Activated T-helper 9 cell treated with anti-CD3 and anti-CD28 coated beads, Interleukin-2, amount 50 U/mL, for 16 hours (primary cell): ENCODE data around the gene PARP15.
"Not testable (repeated sequence)": the region's sequence is repeated elsewhere in the genome, so short reads cannot be mapped to it uniquely, and the experiment has no call there.

Experiments used
- DNase-seq: peaks from one replicate; pipeline ENCODE4 v3.0.0-alpha.2; 2020; ENCODE audit warnings: low read depth

Gene PARP15

DNA sequence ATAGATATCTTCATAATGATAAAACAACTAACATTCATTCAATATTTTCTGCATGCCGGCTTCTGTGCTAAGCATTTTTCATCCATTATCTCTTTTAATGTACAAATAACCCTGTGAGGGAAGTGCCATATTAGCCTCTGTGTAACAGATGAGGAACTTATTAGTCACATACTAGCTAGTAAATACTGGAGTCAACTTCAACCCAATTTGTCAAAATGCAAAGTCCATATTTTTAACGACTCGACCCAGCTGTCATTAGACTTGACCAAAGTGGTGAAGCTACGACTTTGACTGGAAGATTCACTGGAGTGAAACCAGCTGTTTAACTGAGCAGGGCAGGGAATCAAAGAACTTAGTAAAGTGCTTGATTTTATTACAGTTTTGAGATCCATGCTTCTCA, 41.6 kb downstream of the PARP15 start:
- DNase-seq = no peak

DNA sequence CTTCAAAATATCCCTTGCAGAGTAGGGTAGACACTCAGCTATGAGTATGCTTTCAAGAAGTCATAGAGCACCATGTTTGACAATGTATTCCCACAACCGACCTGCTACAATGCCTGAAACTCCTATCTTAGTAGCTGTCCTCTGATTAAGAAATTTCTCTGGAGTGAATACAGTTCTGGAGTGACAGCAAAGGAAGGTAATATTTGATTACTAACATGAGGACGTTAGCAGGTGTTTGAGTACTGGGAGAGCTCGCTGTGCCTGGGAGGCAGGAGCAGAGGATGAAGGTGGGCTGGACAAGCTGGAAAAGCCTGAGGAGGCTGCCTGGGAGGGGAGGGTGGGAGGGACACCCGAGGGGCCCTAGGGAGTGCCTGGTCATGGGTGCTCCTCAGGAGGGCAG, 42.9 kb downstream of the PARP15 start:
- no peak for DNase-seq

DNA sequence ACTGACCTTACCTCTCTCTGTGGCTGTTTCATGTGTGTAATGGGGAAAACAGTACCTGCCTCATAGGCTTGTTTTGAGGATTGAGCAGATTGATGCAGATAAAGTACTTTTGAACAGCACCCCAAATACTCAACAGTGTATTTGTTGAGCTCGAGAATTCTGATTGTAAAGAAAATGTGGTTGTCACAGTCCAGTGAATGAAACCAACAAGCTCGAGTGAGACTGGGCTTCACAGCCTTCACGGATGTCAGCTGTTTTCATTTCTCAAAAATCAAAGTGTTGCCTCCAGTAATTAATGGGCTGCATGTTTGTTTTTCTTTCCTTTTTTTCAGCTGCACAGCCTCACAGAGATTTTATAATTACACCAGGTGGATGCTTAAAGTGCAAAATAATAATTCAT, 43.7 kb downstream of the PARP15 start:
- DNase-seq = no peak

DNA sequence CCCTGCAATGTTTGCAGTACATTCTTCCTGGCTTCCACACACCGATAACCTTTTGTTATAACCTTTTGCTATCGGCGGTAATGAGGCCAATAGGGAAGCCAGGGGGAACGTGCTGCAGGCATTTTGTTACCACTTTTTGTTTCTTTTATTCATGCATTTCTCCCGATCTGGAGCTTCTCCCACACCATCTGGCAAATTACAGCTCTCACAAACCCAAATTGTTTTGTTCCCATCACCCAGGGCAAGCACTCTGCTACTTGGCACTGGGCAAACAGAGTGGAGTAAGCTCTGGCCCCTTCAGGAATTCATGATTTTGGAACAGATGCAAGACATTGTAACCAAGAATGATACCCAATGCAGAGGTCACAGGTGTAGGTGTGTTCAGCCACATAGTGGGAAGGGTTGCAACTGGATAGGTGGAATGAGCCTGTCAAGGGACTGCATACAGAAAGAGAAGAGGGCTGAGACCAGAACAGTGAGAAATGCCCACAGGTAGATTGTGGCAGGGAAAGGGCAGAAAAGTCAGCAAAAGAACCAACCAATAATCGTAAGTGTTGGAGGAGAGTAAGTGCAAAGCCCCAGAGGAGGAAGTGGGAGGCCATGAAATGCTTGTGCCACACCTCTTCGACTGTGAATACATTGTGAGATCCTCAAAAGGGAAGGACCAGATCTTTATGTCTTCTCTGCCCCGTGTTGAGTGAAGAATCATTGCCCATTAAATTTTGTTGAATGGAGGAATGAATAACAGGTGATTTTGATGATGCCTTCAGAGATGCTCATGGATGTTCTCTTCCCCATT, 45.8 kb downstream of the PARP15 start:
- DNase-seq = no peak

DNA sequence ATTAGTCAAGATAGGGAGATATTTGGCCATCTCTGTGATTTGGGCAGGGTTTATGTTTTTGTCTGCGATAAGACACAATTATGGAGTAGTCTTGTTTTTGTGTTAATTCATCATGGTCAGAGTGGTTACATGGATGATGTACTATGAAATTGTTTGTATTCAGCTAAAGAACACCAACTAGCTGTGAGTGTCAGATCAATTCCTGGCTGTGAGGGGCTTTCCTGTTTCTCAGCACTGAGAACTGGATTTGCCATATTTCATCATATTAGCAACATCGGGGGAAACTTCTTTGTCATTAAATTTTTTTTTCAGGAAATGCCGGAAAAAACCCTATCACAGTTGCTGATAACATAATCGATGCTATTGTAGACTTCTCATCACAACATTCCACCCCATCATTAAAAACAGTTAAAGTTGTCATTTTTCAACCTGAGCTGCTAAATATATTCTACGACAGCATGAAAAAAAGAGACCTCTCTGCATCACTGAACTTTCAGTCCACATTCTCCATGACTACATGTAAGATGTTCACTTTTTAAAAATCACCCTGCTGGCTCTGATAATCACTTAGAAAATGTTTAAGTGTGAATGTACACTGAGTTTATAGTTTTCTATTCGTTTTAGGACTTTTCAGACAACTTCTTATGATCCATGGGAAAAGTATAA, 49.2 kb downstream of the PARP15 start:
- DNase-seq = no peak

DNA sequence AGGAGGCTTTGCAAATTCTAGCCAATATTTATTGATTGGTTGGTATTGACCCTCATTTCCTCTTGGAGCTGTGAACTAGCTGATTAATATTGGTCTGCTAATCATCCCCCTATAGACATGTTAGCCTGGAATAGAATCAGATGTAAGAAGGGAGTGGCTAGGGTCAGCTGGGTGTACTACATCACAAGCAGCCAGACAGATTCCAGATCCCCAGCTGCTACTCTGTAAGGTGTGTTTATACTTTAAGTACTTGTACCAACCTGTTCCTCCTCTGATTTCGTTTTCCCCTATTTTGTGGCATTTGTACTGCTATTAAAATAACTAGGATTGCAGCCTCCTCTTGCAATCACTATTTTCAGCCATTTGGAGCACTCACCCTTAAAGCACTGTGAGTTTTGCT, 49.9 kb downstream of the PARP15 start:
- no peak for DNase-seq

DNA sequence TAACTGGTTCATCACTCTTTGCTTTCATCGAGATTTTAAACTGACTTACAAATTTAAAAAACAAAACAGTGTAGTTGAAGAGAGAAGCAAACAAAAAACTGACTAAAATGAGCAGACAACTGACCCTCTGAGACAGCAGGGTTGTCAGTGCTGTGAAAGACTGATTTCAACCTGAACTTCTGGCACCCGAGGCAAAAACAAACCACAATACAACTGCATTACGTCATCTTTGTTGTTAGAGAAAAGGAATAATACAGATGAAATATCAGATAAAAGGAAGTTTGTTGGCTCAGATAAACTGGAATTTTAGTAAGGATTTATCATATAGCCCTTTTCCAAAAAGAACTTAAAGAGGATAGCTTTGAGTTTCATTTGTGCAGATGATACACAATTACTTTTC, 51.1 kb downstream of the PARP15 start:
- DNase-seq = no peak

DNA sequence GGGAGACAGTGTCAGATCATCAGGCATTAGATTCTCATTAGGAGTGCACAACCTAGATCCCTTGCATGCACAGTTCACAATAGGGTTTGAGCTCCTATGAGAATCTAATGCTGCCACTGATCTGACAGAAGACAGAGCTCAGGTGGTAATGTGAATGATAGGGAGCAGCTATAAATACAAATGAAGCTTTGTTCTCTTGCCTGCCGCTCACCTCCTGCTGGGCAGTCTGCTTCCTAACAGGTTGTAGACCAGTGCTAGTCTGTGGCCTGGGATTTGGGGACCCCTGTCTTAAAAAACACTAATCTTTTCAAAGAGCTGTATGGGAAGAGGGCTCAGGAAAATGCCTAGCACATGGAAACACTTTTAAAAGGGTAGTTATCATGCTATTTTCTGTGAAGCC, 52.3 kb downstream of the PARP15 start:
- DNase-seq = no peak

DNA sequence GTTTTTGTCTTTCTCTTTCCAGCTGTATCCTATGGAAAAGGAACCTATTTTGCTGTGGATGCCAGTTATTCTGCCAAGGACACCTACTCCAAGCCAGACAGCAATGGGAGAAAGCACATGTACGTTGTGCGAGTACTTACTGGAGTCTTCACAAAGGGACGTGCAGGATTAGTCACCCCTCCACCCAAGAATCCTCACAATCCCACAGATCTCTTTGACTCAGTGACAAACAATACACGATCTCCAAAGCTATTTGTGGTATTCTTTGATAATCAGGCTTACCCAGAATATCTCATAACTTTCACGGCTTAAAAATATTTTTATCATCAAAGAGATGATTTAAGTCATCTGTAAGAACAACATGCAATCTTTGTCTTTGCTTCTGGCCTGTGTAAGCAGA, 58.3 kb downstream of the PARP15 start:
- no peak for DNase-seq

DNA sequence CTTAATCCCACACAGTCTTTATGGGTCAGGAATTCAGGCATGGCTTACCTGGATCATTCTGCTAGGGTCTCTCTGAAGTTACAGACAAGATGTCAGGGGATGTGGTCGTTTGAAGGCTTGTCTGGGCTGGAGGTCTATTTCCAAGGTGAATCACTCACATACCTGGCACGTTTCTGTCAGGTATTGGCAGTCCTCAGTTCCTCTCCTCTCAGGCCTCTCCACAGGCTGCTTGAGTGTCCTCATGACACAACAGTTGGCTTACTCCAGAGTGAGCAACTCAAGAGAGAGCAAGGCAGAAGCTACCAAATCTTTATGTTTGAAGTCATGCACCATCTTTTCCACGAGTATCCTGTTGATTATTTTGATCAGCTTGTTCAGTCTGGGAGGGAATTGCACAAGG, 59.2 kb downstream of the PARP15 start:
- no peak for DNase-seq

DNA sequence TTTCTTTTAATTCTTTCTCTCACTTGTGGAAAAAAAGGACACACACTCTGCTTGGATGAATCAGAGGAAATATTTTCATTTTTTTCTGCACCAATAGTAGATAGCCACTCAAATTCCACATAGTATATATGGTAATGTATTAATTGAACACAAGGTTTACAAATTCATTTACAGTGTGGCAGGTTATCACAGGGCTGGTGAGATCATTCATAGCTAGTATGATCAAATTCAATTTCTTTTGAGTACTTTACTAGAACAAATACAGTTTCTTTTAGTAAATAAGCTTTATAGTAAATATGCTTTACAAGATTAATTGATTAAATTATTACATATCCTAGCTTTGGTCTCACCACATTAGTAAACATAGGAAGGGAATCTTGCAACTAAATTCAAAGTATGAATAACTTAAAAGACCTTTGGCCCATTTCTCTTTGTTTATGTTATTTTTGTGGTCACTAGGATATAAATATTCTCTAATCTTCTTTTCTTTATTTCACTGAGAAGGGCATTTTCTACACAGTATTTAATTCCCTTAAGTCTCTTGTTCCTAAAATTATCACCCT, 63.1 kb downstream of the PARP15 start:
- no peak for DNase-seq

DNA sequence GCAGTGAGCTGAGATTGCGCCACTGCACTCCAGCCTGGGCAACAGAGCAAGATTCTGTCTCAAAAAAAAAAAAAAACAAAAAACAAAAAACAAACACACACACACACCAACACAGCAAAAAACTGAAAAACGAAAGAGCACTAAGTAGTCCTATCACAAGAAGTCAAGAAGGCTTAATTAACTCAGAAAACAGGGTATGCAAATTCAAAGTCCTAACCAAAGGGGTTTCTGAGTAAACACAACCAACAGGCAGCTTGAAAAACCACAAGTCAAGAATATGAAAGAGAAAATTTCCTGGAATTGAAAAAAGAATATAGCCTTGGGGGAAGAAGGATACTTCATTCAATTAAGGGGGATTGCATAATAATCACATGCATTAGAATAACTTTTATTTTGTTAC, 65.5 kb downstream of the PARP15 start:
- no peak for DNase-seq

DNA sequence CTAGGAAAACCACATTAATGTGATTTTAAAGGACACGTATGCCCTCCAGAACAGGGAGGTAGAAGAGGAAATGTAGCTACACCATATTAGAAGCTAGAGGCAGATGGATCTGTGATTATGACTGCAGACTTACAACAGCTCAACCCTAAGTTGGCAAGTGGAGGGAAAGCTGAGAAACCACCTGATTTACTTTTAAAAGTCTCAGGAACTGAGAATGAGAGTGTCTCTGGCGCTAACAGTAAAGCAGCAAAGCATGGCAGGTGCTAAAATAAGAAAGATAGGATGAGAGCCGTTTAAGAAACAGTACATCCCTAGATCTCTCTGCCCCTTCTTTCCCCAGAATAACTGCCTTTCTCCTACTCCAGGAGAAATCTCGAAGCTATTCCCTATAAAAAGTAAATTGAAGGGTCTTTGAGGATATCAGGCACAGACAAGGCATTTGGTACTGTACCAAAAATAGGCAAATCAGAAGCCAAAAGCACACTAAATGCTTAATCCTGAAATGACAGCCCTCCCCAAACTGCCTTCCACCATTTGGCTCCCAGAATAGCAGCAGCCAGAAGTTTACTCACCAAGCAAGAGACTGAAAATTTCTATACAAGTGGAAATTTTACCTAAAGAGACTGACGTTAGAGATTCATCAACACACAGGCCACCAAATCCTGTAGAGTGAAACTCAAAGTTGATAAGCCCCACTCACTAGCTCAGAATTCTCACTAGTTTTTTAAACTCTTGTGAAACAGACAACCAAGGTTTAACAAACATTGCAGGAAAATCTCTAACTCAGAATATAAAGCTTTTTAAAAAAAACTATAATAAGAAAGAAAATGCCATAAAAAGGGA, 68.9 kb downstream of the PARP15 start:
- no peak for DNase-seq

DNA sequence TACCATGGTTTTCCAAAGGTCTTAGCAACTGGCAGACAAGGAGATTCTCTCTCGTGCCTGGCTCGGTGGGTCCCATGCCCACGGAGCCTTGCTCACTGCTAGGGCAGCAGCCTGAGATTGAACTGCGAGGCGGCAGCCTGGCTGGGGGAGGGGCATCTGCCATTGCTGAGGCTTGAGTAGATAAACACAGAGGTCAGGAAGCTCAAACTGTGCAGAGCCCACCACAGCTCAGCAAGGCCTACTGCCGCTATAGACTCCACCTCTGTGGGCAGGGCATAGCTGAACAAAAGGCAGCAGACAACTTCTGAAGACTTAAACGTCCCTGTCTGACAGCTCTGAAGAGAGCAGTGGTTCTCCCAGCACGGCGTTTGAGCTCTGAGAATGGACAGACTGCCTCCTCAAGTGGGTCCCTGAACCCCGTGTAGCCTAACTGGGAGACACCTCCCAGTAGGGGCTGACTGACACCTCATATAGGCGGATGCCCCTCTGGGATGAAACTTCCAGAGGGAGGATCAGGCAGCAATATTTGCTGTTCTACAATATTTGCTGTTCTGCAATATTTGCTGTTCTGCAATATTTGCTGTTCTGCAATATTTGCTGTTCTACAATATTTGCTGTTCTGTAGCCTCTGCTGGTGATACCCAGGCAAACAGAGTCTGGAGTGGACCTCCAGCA, 73.9 kb downstream of the PARP15 start:
- DNase-seq = not testable (repeated sequence)

DNA sequence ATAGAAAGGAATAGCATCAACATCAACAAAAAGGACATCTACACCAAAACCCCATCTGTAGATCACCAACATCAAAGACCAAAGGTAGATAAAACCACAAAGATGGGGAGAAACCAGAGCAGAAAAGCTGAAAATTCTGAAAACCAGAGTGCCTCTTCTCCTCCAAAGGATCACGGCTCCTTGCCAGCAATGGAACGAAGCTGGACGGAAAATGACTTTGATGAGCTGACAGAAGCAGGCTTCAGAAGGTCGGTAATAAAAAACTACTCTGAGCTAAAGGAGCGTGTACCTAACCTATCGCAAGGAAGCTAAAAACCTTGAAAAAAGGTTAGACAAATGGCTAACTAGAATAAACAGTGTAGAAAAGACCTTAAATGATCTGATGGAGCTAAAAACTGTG, 74.5 kb downstream of the PARP15 start:
- DNase-seq = not testable (repeated sequence)

DNA sequence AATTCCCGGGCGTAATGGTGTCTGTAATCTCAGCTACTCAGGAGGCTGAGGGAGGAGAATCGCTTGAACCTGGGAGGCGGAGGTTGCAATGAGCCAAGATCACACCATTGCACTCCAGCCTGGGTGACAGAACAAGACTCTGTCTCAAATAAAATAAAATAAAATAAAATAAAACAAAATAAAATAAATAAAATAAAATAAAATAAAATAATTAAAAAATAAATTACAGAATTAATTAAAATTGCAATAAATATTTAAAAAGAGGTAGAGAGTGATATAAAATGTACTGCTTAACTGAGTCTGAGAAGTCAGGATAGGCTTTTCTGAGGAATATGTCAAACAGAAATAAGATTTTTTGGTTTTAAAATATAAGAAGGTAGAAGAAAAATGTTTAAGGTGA, 80.9 kb downstream of the PARP15 start:
- DNase-seq = not testable (repeated sequence)

DNA sequence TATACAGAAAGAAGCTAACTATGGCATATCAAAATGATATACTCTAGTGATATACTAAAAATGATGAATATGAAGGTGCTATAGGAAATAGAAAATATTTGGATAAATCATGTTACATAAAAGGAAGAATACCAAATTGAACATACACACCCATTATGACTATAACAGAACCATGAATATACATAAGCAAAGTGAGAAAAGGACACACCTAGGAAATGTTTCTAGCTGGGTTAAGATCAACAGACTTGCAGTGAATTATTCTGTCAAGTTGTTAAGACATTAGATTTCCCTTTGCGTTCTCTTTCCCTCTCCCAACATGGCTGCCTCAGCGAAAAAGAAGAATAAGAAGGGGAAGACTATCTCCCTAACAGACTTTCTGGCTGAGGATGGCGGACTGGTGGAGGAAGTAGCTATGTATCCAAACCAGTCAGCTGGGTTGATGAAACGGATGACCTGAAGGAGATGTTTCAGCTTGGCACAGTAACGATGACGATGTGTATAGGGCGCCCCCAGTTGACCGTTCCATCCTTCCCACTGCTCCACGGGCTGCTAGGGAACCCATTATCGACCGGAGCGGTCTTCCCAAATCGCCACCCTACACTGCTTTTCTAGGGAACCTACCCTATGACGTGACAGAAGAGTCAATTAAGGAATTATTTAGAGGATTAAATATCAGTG, 83.0 kb downstream of the PARP15 start:
- no peak for DNase-seq

DNA sequence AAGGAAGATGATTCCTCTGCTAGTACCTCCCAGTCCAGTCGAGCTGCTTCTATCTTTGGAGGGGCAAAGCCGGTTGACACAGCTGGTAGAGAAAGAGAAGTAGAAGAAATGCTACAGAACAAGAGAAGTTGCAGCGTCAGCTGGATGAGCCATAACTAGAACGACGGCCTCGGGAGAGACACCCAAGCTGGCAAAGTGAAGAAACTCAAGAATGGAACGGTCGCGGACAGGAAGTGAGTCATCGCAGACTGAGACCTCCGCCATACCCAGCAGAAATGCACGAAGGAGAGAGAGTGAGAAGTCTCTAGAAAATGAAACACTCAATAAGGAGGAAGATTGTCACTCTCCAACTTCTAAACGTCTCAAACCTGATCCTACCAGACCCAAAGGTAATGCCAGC, 84.2 kb downstream of the PARP15 start:
- DNase-seq = no peak

DNA sequence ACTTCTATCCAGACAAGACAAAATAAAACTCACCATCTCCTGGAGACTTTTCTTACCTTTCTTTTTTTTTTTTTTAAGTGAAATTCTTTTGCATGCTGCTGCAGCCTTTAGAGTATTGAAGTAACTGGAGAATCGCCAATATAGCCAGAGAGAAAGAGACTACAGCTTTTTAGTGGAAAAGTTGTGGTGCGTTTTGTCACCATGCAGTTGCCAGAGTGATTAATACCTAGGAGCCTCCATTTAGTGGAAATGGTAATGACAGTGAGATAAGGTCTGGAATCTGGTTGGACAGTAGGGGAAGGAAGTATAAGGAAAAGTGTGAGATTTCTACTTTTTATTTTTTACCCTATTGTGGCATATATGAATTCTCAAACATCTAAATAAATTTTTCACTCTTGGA, 85.1 kb downstream of the PARP15 start:
- no peak for DNase-seq

DNA sequence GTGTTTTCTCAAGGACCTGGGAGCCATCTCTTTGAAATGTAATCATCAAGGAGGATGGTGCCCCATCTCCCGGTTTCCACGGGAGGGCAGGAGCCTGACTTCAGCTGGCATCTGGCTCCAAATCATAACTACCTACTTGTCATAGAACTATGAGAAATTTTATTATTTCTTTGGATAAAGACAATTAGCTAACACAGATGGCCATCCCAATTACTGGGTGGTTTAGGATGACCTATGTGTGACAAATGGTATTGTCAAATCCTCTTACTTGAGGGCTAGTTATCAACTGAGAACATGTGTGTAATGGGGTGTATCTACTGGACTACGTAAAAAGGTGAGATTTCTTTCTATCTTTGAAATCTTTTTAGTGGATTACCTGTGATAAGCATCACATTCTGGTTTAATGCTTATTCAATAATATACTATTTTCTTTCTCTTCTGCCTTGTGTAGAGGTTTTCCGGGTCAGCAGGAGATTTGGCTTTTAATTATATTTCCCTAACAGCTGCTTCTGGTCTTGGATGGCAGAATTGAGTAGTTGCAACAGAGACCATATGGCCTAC, 87.9 kb downstream of the PARP15 start:
- no peak for DNase-seq

DNA sequence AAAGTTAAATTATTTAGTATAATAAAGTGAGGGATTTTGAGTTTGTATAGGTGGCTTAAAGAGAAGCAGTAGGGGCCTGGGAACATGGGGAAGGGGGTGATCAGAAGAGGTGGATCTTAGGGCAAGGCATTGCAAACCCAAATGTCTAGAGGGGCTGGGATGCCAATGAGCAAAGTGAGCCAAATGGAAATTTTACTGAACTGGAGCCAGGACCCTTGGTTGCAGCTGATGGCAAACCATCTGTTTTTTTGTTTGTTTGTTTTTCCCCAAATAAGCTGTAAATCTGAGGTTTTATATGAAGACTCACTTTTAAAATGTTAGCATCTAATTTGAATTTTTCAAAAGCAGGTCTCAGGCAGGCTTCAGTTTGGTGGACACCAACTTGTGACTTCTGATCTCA, 88.4 kb downstream of the PARP15 start:
- no peak for DNase-seq
